ENCODE results near the gene FEM1C. TPM values are rescaled to one million over a fixed set of nuclear protein-coding genes. Genes with fewer than 3 reads are reported as not detected.

FEM1C gene
- total RNA-seq, 4 donors from 2014 or later, result 5.8 to 46.0 (median 40.0) TPM

GRCh38 chr5:115585265-115585664 is 40.7 kb upstream of the FEM1C start:
- 83 to 100% methylated on average over 1 of the region's 1 CpG for WGBS, 2 donors (ENCODE audit: low coverage in 1 of 2)
- in situ Hi-C loops (cut with MboI; ENCODE audit: low pct_ligation_motif_present in 1 of 4, low pct_unique_long_range_greater_than_20kb in 1 of 4, low sequenced_read_pairs in 3 of 4) (loop anchor here (5.0 to 25.0 kb wide), 3 partner anchors 270 to 498 kb away; no protein-coding TSS in a partner anchor), intact Hi-C loops (cut with DNase I; ENCODE audit: low total_unique reads) (no loop called here)
- no peaks in the 10 kb centered on the region for H3K27me3 ChIP-seq
- peaks cover 0 to 13% (median 0%) of the 10 kb centered on the region in 4 donors for H3K4me1 ChIP-seq
- no peak overlapping the region for H3K4me3 ChIP-seq
- TF ChIP-seq POLR2AphosphoS5 (IDR thresholded peaks at IDR 0.05) (no peak), POLR2A (IDR thresholded peaks at IDR 0.05) (no peak), CTCF (IDR thresholded peaks at IDR 0.05) (no peak), EP300 (IDR thresholded peaks at IDR 0.05; ENCODE audit: low read depth) (no peak)
- H3K9me3 ChIP-seq, result no peaks in the 10 kb centered on the region
- no peaks in the 10 kb centered on the region for H3K36me3 ChIP-seq
- DNase-seq, result no peak
- H3K27ac ChIP-seq, result no peak overlapping the region

- H3K36me3 ChIP-seq, result no peaks in the 10 kb centered on the region
- intact Hi-C loops (cut with DNase I; ENCODE audit: low total_unique reads) (no loop called here), in situ Hi-C loops (cut with MboI; ENCODE audit: low pct_ligation_motif_present in 1 of 4, low pct_unique_long_range_greater_than_20kb in 1 of 4, low sequenced_read_pairs in 3 of 4) (loop anchor here in 2 of 4 donors (10.0 to 25.0 kb wide), 2 partner anchors 270 to 497 kb away; no protein-coding TSS in a partner anchor)
- 87 to 100% methylated on average over 1 of the region's 1 CpG for WGBS, 2 donors (ENCODE audit: low coverage in 1 of 2)
- H3K4me3 ChIP-seq, result no peak overlapping the region
- no peaks in the 10 kb centered on the region for H3K27me3 ChIP-seq
- TF ChIP-seq EP300 (IDR thresholded peaks at IDR 0.05; ENCODE audit: low read depth) (no peak), POLR2A (IDR thresholded peaks at IDR 0.05) (no peak), POLR2AphosphoS5 (IDR thresholded peaks at IDR 0.05) (no peak), CTCF (IDR thresholded peaks at IDR 0.05) (no peak)
- no peak for DNase-seq
- H3K4me1 ChIP-seq, result peaks cover 0 to 12% (median 0%) of the 10 kb centered on the region in 4 donors
- no peaks in the 10 kb centered on the region for H3K9me3 ChIP-seq
- H3K27ac ChIP-seq, result no peak overlapping the region
These were observed 39.9 kb upstream of the FEM1C start for GRCh38 chr5:115584501-115584900.

GRCh38 chr5:115583474-115583873 is 38.9 kb upstream of the FEM1C start:
- in situ Hi-C loops (cut with MboI; ENCODE audit: low pct_ligation_motif_present in 1 of 4, low pct_unique_long_range_greater_than_20kb in 1 of 4, low sequenced_read_pairs in 3 of 4) (loop anchor here in 2 of 4 donors (10.0 to 25.0 kb wide), 2 partner anchors 269 to 496 kb away; no protein-coding TSS in a partner anchor), intact Hi-C loops (cut with DNase I; ENCODE audit: low total_unique reads) (no loop called here)

GRCh38 chr5:115580941-115581340 is 36.4 kb upstream of the FEM1C start:
- 98 to 100% methylated on average over 2 of the region's 2 CpGs for WGBS, 2 donors (ENCODE audit: low coverage in 1 of 2)
- no peak for DNase-seq
- Histone ChIP-seq H3K27me3 (no peaks in the 10 kb centered on the region), H3K9me3 (no peaks in the 10 kb centered on the region), H3K4me3 (no peak overlapping the region), H3K4me1 (no peaks in the 10 kb centered on the region), H3K36me3 (no peaks in the 10 kb centered on the region), H3K27ac (no peak overlapping the region)
- TF ChIP-seq POLR2A (IDR thresholded peaks at IDR 0.05) (no peak), POLR2AphosphoS5 (IDR thresholded peaks at IDR 0.05) (no peak), CTCF (IDR thresholded peaks at IDR 0.05) (no peak), EP300 (IDR thresholded peaks at IDR 0.05; ENCODE audit: low read depth) (no peak)
- intact Hi-C loops (cut with DNase I; ENCODE audit: low total_unique reads), result no loop called here
- in situ Hi-C loops (cut with MboI; ENCODE audit: low pct_ligation_motif_present in 1 of 4, low pct_unique_long_range_greater_than_20kb in 1 of 4, low sequenced_read_pairs in 3 of 4), result loop anchor here in 2 of 4 donors (10.0 to 25.0 kb wide), 2 partner anchors 266 to 494 kb away; no protein-coding TSS in a partner anchor

More at GRCh38 chr5:115583474-115583873, 38.9 kb upstream of the FEM1C start:
- no peak overlapping the region for H3K27ac ChIP-seq
- no peak for DNase-seq
- H3K4me3 ChIP-seq, result no peak overlapping the region
- no peak for TF ChIP-seq POLR2AphosphoS5 (IDR thresholded peaks at IDR 0.05)
- TF ChIP-seq CTCF (IDR thresholded peaks at IDR 0.05), result no peak
- no peak for TF ChIP-seq EP300 (IDR thresholded peaks at IDR 0.05; ENCODE audit: low read depth)
- TF ChIP-seq POLR2A (IDR thresholded peaks at IDR 0.05), result no peak
- H3K9me3 ChIP-seq, result no peaks in the 10 kb centered on the region
- no peaks in the 10 kb centered on the region for H3K27me3 ChIP-seq
- H3K4me1 ChIP-seq, result peaks cover 0 to 3% (median 0%) of the 10 kb centered on the region in 4 donors
- 69 to 91% methylated on average over 2 to 3 of the region's 3 CpGs for whole genome bisulfite sequencing, 2 donors (ENCODE audit: low coverage in 1 of 2)
- no peaks in the 10 kb centered on the region for H3K36me3 ChIP-seq
